H9 (cell line): ENCODE measurements around the gene GPRASP3. TPM values are rescaled to one million over a fixed set of nuclear protein-coding genes. Genes with fewer than 3 reads are reported as not detected.
"Not testable (repeated sequence)": the region's sequence is repeated elsewhere in the genome, so short reads cannot be mapped to it uniquely, and the experiment has no call there.

Experiments
- DNase-seq: peaks from one replicate; pipeline ENCODE4 v3.0.0-alpha.2; 2017
- H2AFZ ChIP-seq: one replicate; pipeline ENCODE4 v1.6.1; 2013; ENCODE audit warnings: mild to moderate bottlenecking, low read length, control low read depth, moderate library complexity
- H2AK5ac ChIP-seq: 2 replicates; pipeline ENCODE4 v1.6.1; 2013; ENCODE audit warnings: low read length, control low read depth, mixed read lengths; ENCODE audit not compliant: insufficient read length
- H2BK120ac ChIP-seq: one replicate; pipeline ENCODE4 v1.6.1; 2013; ENCODE audit warnings: low read depth, mild to moderate bottlenecking, low read length, control low read depth, inconsistent platforms; ENCODE audit not compliant: poor library complexity, severe bottlenecking
- H2BK12ac ChIP-seq: 2 replicates; pipeline ENCODE4 v1.6.1; 2013; ENCODE audit warnings: low read length, control low read depth, mixed read lengths, low read depth; ENCODE audit not compliant: insufficient read length
- H2BK15ac ChIP-seq: 2 replicates; pipeline ENCODE4 v1.6.1; 2013; ENCODE audit warnings: low read depth, low read length, control low read depth
- H2BK20ac ChIP-seq: one replicate; pipeline ENCODE4 v1.6.1; 2013; ENCODE audit warnings: low read depth, mild to moderate bottlenecking, low read length, control low read depth, inconsistent platforms; ENCODE audit not compliant: poor library complexity, severe bottlenecking
- H2BK5ac ChIP-seq: 2 replicates; pipeline ENCODE4 v1.6.1; 2013; ENCODE audit warnings: low read length, control low read depth, mixed read lengths; ENCODE audit not compliant: insufficient read length
- H3K14ac ChIP-seq: 2 replicates; pipeline ENCODE4 v1.6.1; 2013; ENCODE audit warnings: low read length, control low read depth; ENCODE audit not compliant: insufficient read depth
- H3K18ac ChIP-seq: 2 replicates; pipeline ENCODE4 v1.6.1; 2013; ENCODE audit warnings: low read depth, mild to moderate bottlenecking, mixed read lengths, low read length, control low read depth; ENCODE audit not compliant: insufficient read length
- H3K23ac ChIP-seq: 2 replicates; pipeline ENCODE4 v1.6.1; 2013; ENCODE audit warnings: low read length, control low read depth, mixed read lengths, low read depth; ENCODE audit not compliant: insufficient read length
- H3K23me2 ChIP-seq: 2 replicates; pipeline ENCODE4 v1.6.1; 2013; ENCODE audit warnings: low read depth, mild to moderate bottlenecking, mixed read lengths, low read length, control low read depth; ENCODE audit not compliant: insufficient read length, poor library complexity, severe bottlenecking
- H3K27ac ChIP-seq: 2 replicates; pipeline ENCODE4 v1.5.1; 2013; ENCODE audit warnings: low read length, control low read depth, mixed read lengths, low read depth; ENCODE audit not compliant: insufficient read length
- H3K27me3 ChIP-seq: 2 replicates; pipeline ENCODE4 v1.6.1; 2013; ENCODE audit warnings: low read length, control low read depth, inconsistent platforms; ENCODE audit not compliant: insufficient read depth
- H3K4ac ChIP-seq: 2 replicates; pipeline ENCODE4 v1.6.1; 2013; ENCODE audit warnings: low read depth, mild to moderate bottlenecking, control low read depth, inconsistent platforms, low read length, moderate library complexity
- H3K4me1 ChIP-seq: 2 replicates; pipeline ENCODE4 v1.6.1; 2013; ENCODE audit warnings: low read length, control low read depth, inconsistent platforms; ENCODE audit not compliant: insufficient read depth
- H3K4me2 ChIP-seq: 2 replicates; pipeline ENCODE4 v1.6.1; 2013; ENCODE audit warnings: low read length, control low read depth, mixed read lengths; ENCODE audit not compliant: insufficient read length, insufficient read depth
- H3K56ac ChIP-seq: 2 replicates; pipeline ENCODE4 v1.6.1; 2013; ENCODE audit warnings: low read depth, mild to moderate bottlenecking, mixed read lengths, low read length, control low read depth; ENCODE audit not compliant: insufficient read length
- H3K79me1 ChIP-seq: 2 replicates; pipeline ENCODE4 v1.6.1; 2013; ENCODE audit warnings: low read depth, mild to moderate bottlenecking, moderate library complexity, low read length, control low read depth, inconsistent platforms; ENCODE audit not compliant: insufficient read depth, poor library complexity, severe bottlenecking
- H3K79me2 ChIP-seq: 2 replicates; pipeline ENCODE4 v1.6.1; 2013; ENCODE audit warnings: low read length, control low read depth, inconsistent platforms; ENCODE audit not compliant: insufficient read depth
- H3K9ac ChIP-seq: 2 replicates; pipeline ENCODE4 v1.6.1; 2013; ENCODE audit warnings: low read length, control low read depth, mixed read lengths; ENCODE audit not compliant: insufficient read length; ENCODE audit errors: extremely low read depth
- H3K9me3 ChIP-seq: one replicate; pipeline ENCODE4 v1.6.1; 2013; ENCODE audit warnings: low read depth, low read length, inconsistent platforms; ENCODE audit not compliant: control insufficient read depth
- H3T11ph ChIP-seq: one replicate; pipeline ENCODE4 v1.6.1; 2013; ENCODE audit warnings: mild to moderate bottlenecking, low read length, control low read depth, inconsistent platforms
- H4K20me1 ChIP-seq: one replicate; pipeline ENCODE4 v1.6.1; 2013; ENCODE audit not compliant: control insufficient read depth, insufficient read length, insufficient read depth
- H4K5ac ChIP-seq: 2 replicates; pipeline ENCODE4 v1.6.1; 2013; ENCODE audit warnings: low read depth, mild to moderate bottlenecking, mixed read lengths, low read length, control low read depth; ENCODE audit not compliant: insufficient read length
- H4K8ac ChIP-seq: replicated peaks from 2 replicates; pipeline ENCODE4 v1.6.1; 2013; ENCODE audit warnings: low read length, control low read depth, mixed read lengths, low read depth; ENCODE audit not compliant: insufficient read length
- H4K91ac ChIP-seq: 2 replicates; pipeline ENCODE4 v1.6.1; 2013; ENCODE audit warnings: low read depth, mild to moderate bottlenecking, moderate library complexity, mixed read lengths, low read length, control low read depth; ENCODE audit not compliant: insufficient read length
- H3K27ac Mint-ChIP-seq, 3 experiments: 2 replicates in 2 of 3; 3 replicates in 1 of 3; pipeline ENCODE4 v1.8.0; 2020 to 2021; ENCODE audit warnings: mixed read lengths in 3 of 3, mild to moderate bottlenecking in 1 of 3, moderate library complexity in 1 of 3
- H3K27me3 Mint-ChIP-seq: 2 replicates; pipeline ENCODE4 v1.8.0; 2021; ENCODE audit warnings: low read depth, mild to moderate bottlenecking, moderate library complexity, mixed read lengths
- H3K36me3 Mint-ChIP-seq, 3 experiments: 2 replicates in 2 of 3; 3 replicates in 1 of 3; pipeline ENCODE4 v1.8.0; 2020 to 2021; ENCODE audit warnings: low read depth in 3 of 3, mixed read lengths in 3 of 3; ENCODE audit not compliant: insufficient read depth in 1 of 3
- H3K4me1 Mint-ChIP-seq, 2 experiments: 2 replicates each; pipeline ENCODE4 v1.8.0; 2020; ENCODE audit warnings: mixed read lengths in 2 of 2
- H3K4me3 Mint-ChIP-seq, 2 experiments: 2 replicates in 1 of 2; 3 replicates in 1 of 2; pipeline ENCODE4 v1.8.0; 2020 to 2021; ENCODE audit warnings: mild to moderate bottlenecking in 2 of 2, mixed read lengths in 2 of 2, moderate library complexity in 1 of 2
- H3K9me3 Mint-ChIP-seq, 2 experiments: 2 replicates in 1 of 2; 3 replicates in 1 of 2; pipeline ENCODE4 v1.8.0; 2020; ENCODE audit warnings: mild to moderate bottlenecking in 2 of 2, mixed read lengths in 2 of 2, moderate library complexity in 1 of 2
- WGBS: extraction: QIAGEN DNeasy Blood & Tissue Kit; methylation state at CpG from one replicate; pipeline ENCODE4 v1.1.7; 2013; ENCODE audit warnings: missing lambda C conversion rate, low lambda C conversion rate, mixed read lengths; ENCODE audit not compliant: insufficient read length; ENCODE audit errors: extremely low coverage; 5-methylcytosine and 5-hydroxymethylcytosine counted together
- total RNA-seq: library from RNA; stranded (reverse); gene quantifications from 2 replicates; pipeline ENCODE4 v1.2.1, GENCODE V29; 2021
- TF ChIP-seq, protein P1 (sequence below): fragments of 200-600 bp; sonication (generic); conservative IDR thresholded peaks from 3 replicates; pipeline ENCODE4 v1.8.0; 2021; ENCODE audit warnings: antibody characterized with exemption, mild to moderate bottlenecking

Gene GPRASP3
- total RNA-seq, 1 experiment from 2014 or later: 4.8 TPM

DNA sequence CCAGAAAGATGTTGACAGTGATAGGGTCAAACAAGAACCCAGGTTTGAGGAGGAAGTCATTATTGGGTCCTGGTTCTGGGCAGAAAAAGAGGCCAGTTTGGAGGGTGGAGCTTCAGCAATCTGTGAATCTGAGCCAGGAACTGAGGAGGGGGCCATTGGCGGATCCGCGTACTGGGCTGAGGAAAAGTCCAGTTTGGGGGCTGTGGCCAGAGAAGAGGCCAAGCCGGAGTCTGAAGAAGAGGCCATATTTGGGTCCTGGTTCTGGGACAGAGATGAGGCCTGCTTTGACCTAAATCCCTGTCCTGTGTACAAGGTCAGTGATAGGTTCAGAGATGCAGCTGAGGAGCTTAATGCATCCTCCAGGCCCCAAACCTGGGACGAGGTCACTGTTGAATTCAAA, 4.6 kb upstream of the GPRASP3 start:
- H2BK5ac ChIP-seq: no peak overlapping the region
- H3K27ac Mint-ChIP-seq: no peak overlapping the region
- H2AK5ac ChIP-seq: no peak overlapping the region
- no peak overlapping the region for H3K27ac ChIP-seq
- no CpG with 5 or more reads among the region's 5 CpGs for WGBS
- no peaks in the 10 kb centered on the region for H4K20me1 ChIP-seq
- no peak overlapping the region for H3K4me3 Mint-ChIP-seq
- H4K91ac ChIP-seq: no peak overlapping the region
- H2BK15ac ChIP-seq: no peak overlapping the region
- H3K9ac ChIP-seq: no peak overlapping the region
- no peak overlapping the region for H2AFZ ChIP-seq
- TF ChIP-seq, protein P1, sequence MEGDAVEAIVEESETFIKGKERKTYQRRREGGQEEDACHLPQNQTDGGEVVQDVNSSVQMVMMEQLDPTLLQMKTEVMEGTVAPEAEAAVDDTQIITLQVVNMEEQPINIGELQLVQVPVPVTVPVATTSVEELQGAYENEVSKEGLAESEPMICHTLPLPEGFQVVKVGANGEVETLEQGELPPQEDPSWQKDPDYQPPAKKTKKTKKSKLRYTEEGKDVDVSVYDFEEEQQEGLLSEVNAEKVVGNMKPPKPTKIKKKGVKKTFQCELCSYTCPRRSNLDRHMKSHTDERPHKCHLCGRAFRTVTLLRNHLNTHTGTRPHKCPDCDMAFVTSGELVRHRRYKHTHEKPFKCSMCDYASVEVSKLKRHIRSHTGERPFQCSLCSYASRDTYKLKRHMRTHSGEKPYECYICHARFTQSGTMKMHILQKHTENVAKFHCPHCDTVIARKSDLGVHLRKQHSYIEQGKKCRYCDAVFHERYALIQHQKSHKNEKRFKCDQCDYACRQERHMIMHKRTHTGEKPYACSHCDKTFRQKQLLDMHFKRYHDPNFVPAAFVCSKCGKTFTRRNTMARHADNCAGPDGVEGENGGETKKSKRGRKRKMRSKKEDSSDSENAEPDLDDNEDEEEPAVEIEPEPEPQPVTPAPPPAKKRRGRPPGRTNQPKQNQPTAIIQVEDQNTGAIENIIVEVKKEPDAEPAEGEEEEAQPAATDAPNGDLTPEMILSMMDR: no peak
- H3K23me2 ChIP-seq: peaks cover 4% of the 10 kb centered on the region
- H3K79me1 ChIP-seq: no peaks in the 10 kb centered on the region
- no peak overlapping the region for H2BK120ac ChIP-seq
- no peak overlapping the region for H3K18ac ChIP-seq
- H3T11ph ChIP-seq: no peak overlapping the region
- H4K5ac ChIP-seq: no peak overlapping the region
- H3K14ac ChIP-seq: no peak overlapping the region
- no peak overlapping the region for H3K4me2 ChIP-seq
- no peak overlapping the region for H3K4ac ChIP-seq
- no peak overlapping the region for H4K8ac ChIP-seq
- H3K9me3 Mint-ChIP-seq: peaks cover 61 to 66% of the 10 kb centered on the region in 2 experiments
- H3K56ac ChIP-seq: no peak overlapping the region
- no peak overlapping the region for H2BK20ac ChIP-seq
- no peaks in the 10 kb centered on the region for H3K79me2 ChIP-seq
- peaks cover 5 to 10% of the 10 kb centered on the region in 2 experiments for H3K4me1 Mint-ChIP-seq
- H3K9me3 ChIP-seq: peaks cover 17% of the 10 kb centered on the region
- H3K27me3 ChIP-seq: no peaks in the 10 kb centered on the region; the same call in 1 of the 2 replicates
- peaks cover 8% of the 10 kb centered on the region for H3K27me3 Mint-ChIP-seq
- no peak for DNase-seq
- H3K36me3 Mint-ChIP-seq: peaks cover 13 to 28% (median 16%) of the 10 kb centered on the region in 3 experiments
- no peak overlapping the region for H3K23ac ChIP-seq
- H3K4me1 ChIP-seq: no peaks in the 10 kb centered on the region
- H2BK12ac ChIP-seq: no peak overlapping the region

DNA sequence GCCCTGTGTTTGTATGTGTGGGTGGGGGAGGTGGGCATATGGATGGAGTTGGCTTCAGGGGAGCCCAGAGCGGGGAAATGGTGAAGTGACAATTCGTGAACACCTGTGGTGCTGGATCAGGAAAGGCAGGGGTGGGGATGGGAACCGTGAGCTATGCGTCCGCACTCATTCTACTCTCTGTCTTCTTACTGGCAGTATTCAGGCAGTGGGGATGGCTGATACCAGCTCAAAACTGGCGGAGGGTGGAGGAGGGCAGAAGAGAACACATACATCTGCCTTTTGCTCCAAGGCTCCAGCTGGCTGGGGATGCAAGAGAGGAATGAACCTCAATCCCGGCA, 595 bp downstream of the GPRASP3 start:
- H2BK12ac ChIP-seq, H2AFZ ChIP-seq, H3K27me3 Mint-ChIP-seq, H3T11ph ChIP-seq, H3K79me1 ChIP-seq, H3K18ac ChIP-seq, H3K56ac ChIP-seq, H4K8ac ChIP-seq, H3K9ac ChIP-seq, DNase-seq, H2BK5ac ChIP-seq, H3K14ac ChIP-seq, H2BK120ac ChIP-seq, H4K20me1 ChIP-seq, H4K91ac ChIP-seq, H2BK15ac ChIP-seq, H3K23me2 ChIP-seq, H3K27ac ChIP-seq, H3K4me3 Mint-ChIP-seq, H4K5ac ChIP-seq, H3K4ac ChIP-seq, H3K27ac Mint-ChIP-seq, H3K4me1 ChIP-seq, H2BK20ac ChIP-seq, H3K23ac ChIP-seq, H3K36me3 Mint-ChIP-seq, H3K27me3 ChIP-seq, H2AK5ac ChIP-seq, H3K79me2 ChIP-seq: not testable (repeated sequence)
- peaks cover 56 to 58% of the 10 kb centered on the region in 2 experiments for H3K9me3 Mint-ChIP-seq
- WGBS: no CpG with 5 or more reads among the region's 7 CpGs
- Histone ChIP-seq H3K4me2 (peak overlapping the region; percentile 32), H3K9me3 (peaks cover 17% of the 10 kb centered on the region)
- peaks cover 8 to 14% of the 10 kb centered on the region in 2 experiments for H3K4me1 Mint-ChIP-seq
